Head of caudate nucleus (tissue), 42 donors: Measurements from ENCODE around the gene KRT12.

ENCODE experiments used
- DNase-seq, 42 donors: peaks; one replicate each; pipeline versions ENCODE4 v3.0.0 to v3.0.0-alpha.2; 2020 to 2021; ENCODE audit warnings: mixed read lengths in 7 of 42
- intact Hi-C: fragments of 100-400 bp; cut with DNase I; formaldehyde crosslinking; loops from one replicate; pipeline ENCODE4 v1.15.0; 2022

Gene KRT12

GRCh38 chr17:40866838-40867237 lies at the start of gene KRT12:
TSS of gene KRT12 (minus strand) at chr17:40867223. CDS start at chr17:40867186, 37 bp downstream.
- intact Hi-C loops, result no loop called here
- no peak for DNase-seq

- intact Hi-C loops, result loop anchor here (10.0 kb wide), 1 partner anchor 748 kb away; no protein-coding TSS in a partner anchor
These were observed 49.3 kb upstream of the KRT12 start for GRCh38 chr17:40916366-40916765.

GRCh38 chr17:40915721-40916256 lies 48.8 kb upstream of the KRT12 start:
- no peak for DNase-seq
- intact Hi-C loops, result loop anchor here (10.0 kb wide), 1 partner anchor 749 kb away; no protein-coding TSS in a partner anchor

More at GRCh38 chr17:40916366-40916765, 49.3 kb upstream of the KRT12 start:
- DNase-seq, result no peak

GRCh38 chr17:40915199-40915661 lies 48.2 kb upstream of the KRT12 start:
- intact Hi-C loops, result loop anchor here (10.0 kb wide), 1 partner anchor 750 kb away; no protein-coding TSS in a partner anchor
- no peak for DNase-seq

- intact Hi-C loops, result loop anchor here (10.0 kb wide), 1 partner anchor 751 kb away; no protein-coding TSS in a partner anchor
- no peak for DNase-seq
These were observed 47.2 kb upstream of the KRT12 start for GRCh38 chr17:40914075-40914855.

GRCh38 chr17:40912486-40913210 lies 45.6 kb upstream of the KRT12 start:
- intact Hi-C loops, result loop anchor here (10.0 kb wide), 1 partner anchor 752 kb away; no protein-coding TSS in a partner anchor
- no peak for DNase-seq

GRCh38 chr17:40910441-40910841 lies 43.4 kb upstream of the KRT12 start:
- intact Hi-C loops, result loop anchor here (10.0 kb wide), 1 partner anchor 754 kb away; no protein-coding TSS in a partner anchor
- no peak for DNase-seq

- no peak for DNase-seq
- intact Hi-C loops, result loop anchor here (5.0 to 10.0 kb wide), 3 partner anchors 413 to 755 kb away; no protein-coding TSS in a partner anchor
These were observed 42.7 kb upstream of the KRT12 start for GRCh38 chr17:40909755-40910154.

GRCh38 chr17:40909351-40909750 lies 42.3 kb upstream of the KRT12 start:
- peak; percentile 41 to 90 (median 77) for DNase-seq
- intact Hi-C loops, result loop anchor here (5.0 kb wide), 2 partner anchors 413 to 638 kb away; no protein-coding TSS in a partner anchor

- intact Hi-C loops, result loop anchor here (5.0 kb wide), 2 partner anchors 416 to 641 kb away; no protein-coding TSS in a partner anchor
- no peak for DNase-seq
These were observed 39.6 kb upstream of the KRT12 start for GRCh38 chr17:40906613-40907012.

GRCh38 chr17:40905370-40905769 lies 38.3 kb upstream of the KRT12 start:
- intact Hi-C loops, result loop anchor here (5.0 kb wide), 2 partner anchors 417 to 642 kb away; no protein-coding TSS in a partner anchor
- DNase-seq, result no peak

GRCh38 chr17:40903129-40903847 lies 36.3 kb upstream of the KRT12 start:
- peak in 2 of 42 donors; percentile 8 to 11 for DNase-seq
- intact Hi-C loops, result no loop called here

GRCh38 chr17:40902498-40902897 lies 35.5 kb upstream of the KRT12 start:
- intact Hi-C loops, result no loop called here
- no peak for DNase-seq

- intact Hi-C loops, result no loop called here
- DNase-seq, result no peak
These were observed 35.0 kb upstream of the KRT12 start for GRCh38 chr17:40901981-40902474.

- intact Hi-C loops, result no loop called here
- no peak for DNase-seq
These were observed 33.9 kb upstream of the KRT12 start for GRCh38 chr17:40900809-40901356.

- DNase-seq, result no peak
- intact Hi-C loops, result no loop called here
These were observed 30.0 kb upstream of the KRT12 start for GRCh38 chr17:40896916-40897455.

- DNase-seq, result no peak
- intact Hi-C loops, result no loop called here
These were observed 28.2 kb upstream of the KRT12 start for GRCh38 chr17:40895106-40895730.
